Vagina (tissue), 2 donors: ENCODE data around the gene ZGRF1. TPM values are rescaled to one million over a fixed set of nuclear protein-coding genes. Genes with fewer than 3 reads are reported as not detected.

Source experiments
- DNase-seq, 2 donors: peaks; one replicate each; pipeline ENCODE4 v3.0.0-alpha.2; 2017; ENCODE audit errors: extremely low spot score in 2 of 2
- H3K27ac ChIP-seq: fragments of 200-600 bp; sonication (generic); one replicate; pipeline ENCODE4 v1.5.1; 2019
- H3K27me3 ChIP-seq: fragments of 200-600 bp; sonication (generic); one replicate; pipeline ENCODE4 v1.5.1; 2019
- H3K36me3 ChIP-seq, 2 donors: fragments of 200-600 bp; sonication (generic); one replicate each; pipeline ENCODE4 v1.5.1; 2017 to 2019
- H3K4me1 ChIP-seq: fragments of 200-600 bp; sonication (generic); one replicate; pipeline ENCODE4 v1.5.1; 2019
- H3K4me3 ChIP-seq, 2 donors: fragments of 200-600 bp; sonication (generic); 1 replicate in 1 of 2; 2 replicates in 1 of 2; pipeline ENCODE4 v1.5.1; 2016 to 2019
- H3K9me3 ChIP-seq: fragments of 200-600 bp; sonication (generic); one replicate; pipeline ENCODE4 v1.5.1; 2019
- POLR2A ChIP-seq, 2 donors: fragments of 450-650 bp; IDR thresholded peaks; one replicate each; pipeline ENCODE4 v1.6.1; 2017; ENCODE audit warnings: antibody characterized with exemption in 2 of 2, mild to moderate bottlenecking in 2 of 2, moderate library complexity in 2 of 2
- POLR2AphosphoS5 ChIP-seq, 2 donors: sonication (generic); formaldehyde crosslinking; IDR thresholded peaks; one replicate each; pipeline ENCODE4 v1.9.0; 2017; ENCODE audit warnings: antibody characterized with exemption in 2 of 2, mild to moderate bottlenecking in 2 of 2, low read depth in 1 of 2; ENCODE audit not compliant: insufficient read depth in 1 of 2
- intact Hi-C: fragments of 100-400 bp; cut with DNase I; formaldehyde crosslinking; loops from one replicate; pipeline ENCODE4 v1.15.1; 2023
- total RNA-seq: library from RNA; depleted of rRNA; stranded (reverse); fragments of >200 nt; gene quantifications from one replicate; pipeline ENCODE4 v1.2.3, GENCODE V29; 2016
- TF ChIP-seq, protein P1 (sequence below), 3 experiments: fragments of 450-650 bp in 2 of 3; fragments of 200-600 bp in 1 of 3; sonication (generic) in 1 of 3; IDR thresholded peaks; one replicate each; pipeline ENCODE4 v1.5.1; 2017 to 2019; ENCODE audit warnings: antibody characterized with exemption in 3 of 3, mild to moderate bottlenecking in 2 of 3, moderate library complexity in 2 of 3

The ZGRF1 gene
- total RNA-seq, 1 donor from 2014 or later, result 5.6 TPM

DNA sequence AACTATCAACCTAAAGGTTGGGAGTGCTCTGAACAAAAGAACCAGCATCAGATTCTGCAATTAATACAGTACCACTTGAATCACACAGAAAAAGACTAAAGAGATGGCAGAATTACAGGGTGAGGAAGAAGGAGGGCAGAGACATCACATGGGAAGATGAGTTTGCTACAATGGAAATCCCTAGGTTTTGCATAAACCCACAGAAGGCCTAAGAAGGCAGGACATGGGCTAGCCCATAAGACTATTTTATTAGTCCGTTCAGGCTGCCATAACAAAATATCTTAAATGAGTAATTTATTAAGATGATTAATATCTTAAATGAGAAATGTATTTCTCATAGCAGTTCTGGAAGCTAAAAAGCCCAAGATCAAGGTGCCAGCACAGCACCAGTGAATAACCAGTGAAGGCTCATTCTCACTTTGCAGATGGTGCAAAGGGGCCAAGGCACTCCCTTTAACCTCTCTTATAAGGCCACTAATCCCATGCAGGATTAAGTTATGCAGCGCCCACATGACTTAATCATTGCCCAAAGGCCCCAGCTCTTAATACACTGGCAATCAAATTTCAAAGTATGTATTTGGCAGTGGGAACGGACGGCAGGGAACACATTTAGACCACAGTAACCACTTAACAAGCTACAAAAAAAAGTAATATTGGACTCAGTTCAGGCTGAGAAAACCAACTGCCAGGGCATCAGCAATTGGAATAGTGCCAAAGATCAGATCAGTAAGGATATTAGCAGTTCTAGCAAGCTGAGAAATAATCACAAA lies 73.1 kb downstream of the ZGRF1 start:
- intact Hi-C loops, result no loop called here
- DNase-seq, result no peak
- Histone ChIP-seq H3K4me1 (no peaks in the 10 kb centered on the region), H3K27ac (no peak overlapping the region), H3K36me3 (no peaks in the 10 kb centered on the region), H3K27me3 (no peaks in the 10 kb centered on the region), H3K9me3 (no peaks in the 10 kb centered on the region), H3K4me3 (no peak overlapping the region)
- TF ChIP-seq, protein P1, sequence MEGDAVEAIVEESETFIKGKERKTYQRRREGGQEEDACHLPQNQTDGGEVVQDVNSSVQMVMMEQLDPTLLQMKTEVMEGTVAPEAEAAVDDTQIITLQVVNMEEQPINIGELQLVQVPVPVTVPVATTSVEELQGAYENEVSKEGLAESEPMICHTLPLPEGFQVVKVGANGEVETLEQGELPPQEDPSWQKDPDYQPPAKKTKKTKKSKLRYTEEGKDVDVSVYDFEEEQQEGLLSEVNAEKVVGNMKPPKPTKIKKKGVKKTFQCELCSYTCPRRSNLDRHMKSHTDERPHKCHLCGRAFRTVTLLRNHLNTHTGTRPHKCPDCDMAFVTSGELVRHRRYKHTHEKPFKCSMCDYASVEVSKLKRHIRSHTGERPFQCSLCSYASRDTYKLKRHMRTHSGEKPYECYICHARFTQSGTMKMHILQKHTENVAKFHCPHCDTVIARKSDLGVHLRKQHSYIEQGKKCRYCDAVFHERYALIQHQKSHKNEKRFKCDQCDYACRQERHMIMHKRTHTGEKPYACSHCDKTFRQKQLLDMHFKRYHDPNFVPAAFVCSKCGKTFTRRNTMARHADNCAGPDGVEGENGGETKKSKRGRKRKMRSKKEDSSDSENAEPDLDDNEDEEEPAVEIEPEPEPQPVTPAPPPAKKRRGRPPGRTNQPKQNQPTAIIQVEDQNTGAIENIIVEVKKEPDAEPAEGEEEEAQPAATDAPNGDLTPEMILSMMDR (IDR thresholded peaks at IDR 0.05), result no peak
- no peak for TF ChIP-seq POLR2A (IDR thresholded peaks at IDR 0.05)
- TF ChIP-seq POLR2AphosphoS5 (IDR thresholded peaks at IDR 0.05; ENCODE audit: insufficient read depth in 1 of 2, low read depth in 1 of 2), result no peak

DNA sequence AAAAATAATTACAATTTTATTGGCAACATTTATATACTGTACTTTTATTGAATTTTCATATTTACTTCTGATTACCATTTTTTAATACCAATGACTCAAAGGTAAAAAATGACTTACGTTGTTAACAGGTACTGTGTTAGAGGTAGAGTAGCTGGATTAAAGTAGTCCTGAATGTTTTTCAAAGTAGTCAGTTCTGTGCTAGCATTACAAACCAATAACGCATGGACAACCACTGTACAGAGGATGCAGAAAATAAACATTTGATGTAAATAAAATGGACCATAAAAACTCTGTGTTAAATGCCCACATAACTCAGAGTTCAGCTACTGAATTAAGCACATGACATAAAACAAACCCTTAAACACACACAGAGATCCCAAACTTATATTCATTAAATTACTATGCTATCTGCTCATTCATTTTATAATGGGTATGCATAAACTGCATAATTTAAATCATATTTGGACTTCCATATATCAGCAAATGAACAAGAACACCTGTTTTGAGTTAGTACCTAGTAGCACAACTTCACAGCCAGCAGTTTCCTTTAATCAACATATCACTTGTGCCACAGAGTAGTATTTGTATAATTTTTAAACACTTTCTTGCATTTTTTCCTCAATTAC lies 74.3 kb downstream of the ZGRF1 start:
- H3K9me3 ChIP-seq, result no peaks in the 10 kb centered on the region
- TF ChIP-seq POLR2A (IDR thresholded peaks at IDR 0.05), result no peak
- TF ChIP-seq, protein P1 (IDR thresholded peaks at IDR 0.05), result no peak
- no peak for TF ChIP-seq POLR2AphosphoS5 (IDR thresholded peaks at IDR 0.05; ENCODE audit: insufficient read depth in 1 of 2, low read depth in 1 of 2)
- H3K27ac ChIP-seq, result no peak overlapping the region
- intact Hi-C loops, result no loop called here
- H3K36me3 ChIP-seq, result no peaks in the 10 kb centered on the region
- no peak overlapping the region for H3K4me3 ChIP-seq
- no peak for DNase-seq
- H3K4me1 ChIP-seq, result no peaks in the 10 kb centered on the region
- no peaks in the 10 kb centered on the region for H3K27me3 ChIP-seq

- TF ChIP-seq, protein P1 (IDR thresholded peaks at IDR 0.05), result no peak
- TF ChIP-seq POLR2A (IDR thresholded peaks at IDR 0.05) (no peak), POLR2AphosphoS5 (IDR thresholded peaks at IDR 0.05; ENCODE audit: insufficient read depth in 1 of 2, low read depth in 1 of 2) (no peak)
- no peaks in the 10 kb centered on the region for H3K36me3 ChIP-seq
- H3K9me3 ChIP-seq, result no peaks in the 10 kb centered on the region
- no peak for DNase-seq
- intact Hi-C loops, result no loop called here
- H3K4me1 ChIP-seq, result no peaks in the 10 kb centered on the region
- H3K4me3 ChIP-seq, result no peak overlapping the region
- H3K27me3 ChIP-seq, result no peaks in the 10 kb centered on the region
- H3K27ac ChIP-seq, result no peak overlapping the region
Measured at GRCh38 chr4:112560084-112560483, 76.6 kb downstream of the ZGRF1 start.

- intact Hi-C loops, result no loop called here
- no peaks in the 10 kb centered on the region for H3K36me3 ChIP-seq
- no peak overlapping the region for H3K4me3 ChIP-seq
- no peaks in the 10 kb centered on the region for H3K9me3 ChIP-seq
- no peak for DNase-seq
- no peak overlapping the region for H3K27ac ChIP-seq
- H3K4me1 ChIP-seq, result no peaks in the 10 kb centered on the region
- TF ChIP-seq, protein P1 (IDR thresholded peaks at IDR 0.05), result no peak
- no peak for TF ChIP-seq POLR2AphosphoS5 (IDR thresholded peaks at IDR 0.05; ENCODE audit: insufficient read depth in 1 of 2, low read depth in 1 of 2)
- no peak for TF ChIP-seq POLR2A (IDR thresholded peaks at IDR 0.05)
- no peaks in the 10 kb centered on the region for H3K27me3 ChIP-seq
Measured at GRCh38 chr4:112559053-112559452, 77.7 kb downstream of the ZGRF1 start.
